Loucy (cell line): Measurements from ENCODE around the gene ZNF235.

Source experiments
- CTCF ChIP-seq: fragments of 200-600 bp; sonication (generic); conservative IDR thresholded peaks from 2 replicates; pipeline ENCODE4 v1.5.1; 2014; ENCODE audit warnings: mild to moderate bottlenecking, antibody characterized with exemption, low read length
- EZH2phosphoT487 ChIP-seq: fragments of 200-600 bp; IDR thresholded peaks from 2 replicates; pipeline ENCODE4 v1.6.1; 2018; ENCODE audit warnings: antibody characterized with exemption, mild to moderate bottlenecking, moderate library complexity, borderline replicate concordance

GRCh38 chr19:44277331-44277730 lies 27.5 kb downstream of the ZNF235 start:
- TF ChIP-seq CTCF (no peak), EZH2phosphoT487 (no peak)
